ENCODE results near the gene ELF3. TPM values are rescaled to one million over a fixed set of nuclear protein-coding genes. Genes with fewer than 3 reads are reported as not detected.

Gene ELF3
- total and polyA plus RNA-seq, 2 of the 13 experiments (the other 11 are each of a cell fraction or from before 2014, with no cell fraction given), result 11.5 to 55.1 TPM

DNA sequence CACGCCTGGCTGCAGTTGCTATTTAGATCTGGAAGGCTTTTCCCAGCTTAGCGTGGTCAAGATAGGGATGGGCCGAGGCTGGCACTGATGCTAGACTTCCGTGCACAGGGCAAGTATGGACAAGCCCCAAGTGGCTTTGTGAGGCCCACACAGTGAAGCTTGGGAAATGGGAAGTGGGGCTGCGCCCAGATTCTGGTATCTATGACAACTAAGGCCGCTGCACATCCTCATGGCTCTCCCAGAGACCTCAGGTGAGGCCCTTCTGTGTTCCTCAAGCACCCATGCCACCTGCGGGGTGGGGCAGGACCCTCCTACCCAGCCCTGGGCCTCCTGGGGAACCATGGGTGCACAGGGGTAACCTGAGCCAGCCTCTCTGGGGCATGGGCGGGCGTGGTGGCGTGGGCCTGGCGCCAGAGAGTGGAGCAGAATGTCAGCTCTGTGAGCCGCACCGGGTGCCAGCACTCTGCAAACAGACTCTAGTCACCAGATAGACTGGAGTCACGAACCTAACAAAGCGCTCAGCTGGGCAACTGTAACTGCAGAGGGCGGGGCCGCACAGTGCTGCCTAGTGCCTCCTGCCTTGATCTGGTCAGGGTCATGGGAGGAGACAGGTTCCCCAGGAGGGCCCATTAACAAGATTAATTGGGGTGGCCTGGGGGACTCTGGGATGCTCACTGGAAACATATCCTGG, 46.4 kb downstream of the ELF3 start (continued):
- TF ChIP-seq ZBTB7A (CRISPR knock-in tag; IDR thresholded peaks at IDR 0.05), result no peak
- TF ChIP-seq, protein P1, sequence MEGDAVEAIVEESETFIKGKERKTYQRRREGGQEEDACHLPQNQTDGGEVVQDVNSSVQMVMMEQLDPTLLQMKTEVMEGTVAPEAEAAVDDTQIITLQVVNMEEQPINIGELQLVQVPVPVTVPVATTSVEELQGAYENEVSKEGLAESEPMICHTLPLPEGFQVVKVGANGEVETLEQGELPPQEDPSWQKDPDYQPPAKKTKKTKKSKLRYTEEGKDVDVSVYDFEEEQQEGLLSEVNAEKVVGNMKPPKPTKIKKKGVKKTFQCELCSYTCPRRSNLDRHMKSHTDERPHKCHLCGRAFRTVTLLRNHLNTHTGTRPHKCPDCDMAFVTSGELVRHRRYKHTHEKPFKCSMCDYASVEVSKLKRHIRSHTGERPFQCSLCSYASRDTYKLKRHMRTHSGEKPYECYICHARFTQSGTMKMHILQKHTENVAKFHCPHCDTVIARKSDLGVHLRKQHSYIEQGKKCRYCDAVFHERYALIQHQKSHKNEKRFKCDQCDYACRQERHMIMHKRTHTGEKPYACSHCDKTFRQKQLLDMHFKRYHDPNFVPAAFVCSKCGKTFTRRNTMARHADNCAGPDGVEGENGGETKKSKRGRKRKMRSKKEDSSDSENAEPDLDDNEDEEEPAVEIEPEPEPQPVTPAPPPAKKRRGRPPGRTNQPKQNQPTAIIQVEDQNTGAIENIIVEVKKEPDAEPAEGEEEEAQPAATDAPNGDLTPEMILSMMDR (CRISPR knock-in tag; IDR thresholded peaks at IDR 0.05), result peak; percentile 21; the same call in 1 of the 2 replicates
- no peak for TF ChIP-seq MZF1 (CRISPR knock-in tag; IDR thresholded peaks at IDR 0.05; ENCODE audit: borderline replicate concordance)
- TF ChIP-seq, protein P2, sequence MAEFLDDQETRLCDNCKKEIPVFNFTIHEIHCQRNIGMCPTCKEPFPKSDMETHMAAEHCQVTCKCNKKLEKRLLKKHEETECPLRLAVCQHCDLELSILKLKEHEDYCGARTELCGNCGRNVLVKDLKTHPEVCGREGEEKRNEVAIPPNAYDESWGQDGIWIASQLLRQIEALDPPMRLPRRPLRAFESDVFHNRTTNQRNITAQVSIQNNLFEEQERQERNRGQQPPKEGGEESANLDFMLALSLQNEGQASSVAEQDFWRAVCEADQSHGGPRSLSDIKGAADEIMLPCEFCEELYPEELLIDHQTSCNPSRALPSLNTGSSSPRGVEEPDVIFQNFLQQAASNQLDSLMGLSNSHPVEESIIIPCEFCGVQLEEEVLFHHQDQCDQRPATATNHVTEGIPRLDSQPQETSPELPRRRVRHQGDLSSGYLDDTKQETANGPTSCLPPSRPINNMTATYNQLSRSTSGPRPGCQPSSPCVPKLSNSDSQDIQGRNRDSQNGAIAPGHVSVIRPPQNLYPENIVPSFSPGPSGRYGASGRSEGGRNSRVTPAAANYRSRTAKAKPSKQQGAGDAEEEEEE (CRISPR knock-in tag; IDR thresholded peaks at IDR 0.05; ENCODE audit: borderline replicate concordance), result no peak
- TF ChIP-seq ZNF557 (CRISPR knock-in tag; IDR thresholded peaks at IDR 0.05), result no peak
- no peak for TF ChIP-seq TRIM24 (CRISPR knock-in tag; IDR thresholded peaks at IDR 0.05)
- TF ChIP-seq PHB2 (IDR thresholded peaks at IDR 0.05; ENCODE audit: partially characterized antibody), result no peak
- TF ChIP-seq, protein P3, sequence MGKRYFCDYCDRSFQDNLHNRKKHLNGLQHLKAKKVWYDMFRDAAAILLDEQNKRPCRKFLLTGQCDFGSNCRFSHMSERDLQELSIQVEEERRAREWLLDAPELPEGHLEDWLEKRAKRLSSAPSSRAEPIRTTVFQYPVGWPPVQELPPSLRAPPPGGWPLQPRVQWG (CRISPR knock-in tag; IDR thresholded peaks at IDR 0.05; ENCODE audit: borderline replicate concordance, low read depth), result no peak
- TF ChIP-seq KLF11 (CRISPR knock-in tag; IDR thresholded peaks at IDR 0.05), result no peak
- TF ChIP-seq MED13 (CRISPR knock-in tag; IDR thresholded peaks at IDR 0.05), result no peak
- no peak for TF ChIP-seq ZNF354B (CRISPR knock-in tag; IDR thresholded peaks at IDR 0.05)
- no peak for TF ChIP-seq GTF2F1 (IDR thresholded peaks at IDR 0.05; ENCODE audit: low read length)
- TF ChIP-seq NPAS2 (CRISPR knock-in tag; IDR thresholded peaks at IDR 0.05; ENCODE audit: borderline replicate concordance), result no peak
- no peak for TF ChIP-seq ZNF737 (CRISPR knock-in tag; IDR thresholded peaks at IDR 0.05; ENCODE audit: borderline replicate concordance)
- no peak for TF ChIP-seq ZNF432 (CRISPR knock-in tag; IDR thresholded peaks at IDR 0.05; ENCODE audit: borderline replicate concordance)
- TF ChIP-seq CBFB (CRISPR knock-in tag; IDR thresholded peaks at IDR 0.05), result no peak
- no peak for TF ChIP-seq ZNF101 (CRISPR knock-in tag; IDR thresholded peaks at IDR 0.05; ENCODE audit: borderline replicate concordance, low read depth)
- TF ChIP-seq ZMAT3 (CRISPR knock-in tag; conservative IDR thresholded peaks at IDR 0.05), result no peak
- TF ChIP-seq POGZ (CRISPR knock-in tag; IDR thresholded peaks at IDR 0.05), result no peak
- no peak for TF ChIP-seq MTF2 (CRISPR knock-in tag; IDR thresholded peaks at IDR 0.05; ENCODE audit: borderline replicate concordance)
- TF ChIP-seq EHMT2 (IDR thresholded peaks at IDR 0.05; ENCODE audit: borderline replicate concordance, low read depth, low read length), result no peak
- TF ChIP-seq, protein P4, sequence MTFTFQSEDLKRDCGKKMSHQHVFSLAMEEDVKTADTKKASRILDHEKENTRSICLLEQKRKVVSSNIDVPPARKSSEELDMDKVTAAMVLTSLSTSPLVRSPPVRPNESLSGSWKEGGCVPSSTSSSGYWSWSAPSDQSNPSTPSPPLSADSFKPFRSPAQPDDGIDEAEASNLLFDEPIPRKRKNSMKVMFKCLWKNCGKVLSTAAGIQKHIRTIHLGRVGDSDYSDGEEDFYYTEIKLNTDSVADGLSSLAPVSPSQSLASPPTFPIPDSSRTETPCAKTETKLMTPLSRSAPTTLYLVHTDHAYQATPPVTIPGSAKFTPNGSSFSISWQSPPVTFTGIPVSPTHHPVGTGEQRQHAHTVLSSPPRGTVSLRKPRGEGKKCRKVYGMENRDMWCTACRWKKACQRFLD (CRISPR knock-in tag; IDR thresholded peaks at IDR 0.05; ENCODE audit: borderline replicate concordance), result no peak
- TF ChIP-seq KLF9 (CRISPR knock-in tag; IDR thresholded peaks at IDR 0.05; ENCODE audit: low read depth), result no peak
- TF ChIP-seq, protein P5, sequence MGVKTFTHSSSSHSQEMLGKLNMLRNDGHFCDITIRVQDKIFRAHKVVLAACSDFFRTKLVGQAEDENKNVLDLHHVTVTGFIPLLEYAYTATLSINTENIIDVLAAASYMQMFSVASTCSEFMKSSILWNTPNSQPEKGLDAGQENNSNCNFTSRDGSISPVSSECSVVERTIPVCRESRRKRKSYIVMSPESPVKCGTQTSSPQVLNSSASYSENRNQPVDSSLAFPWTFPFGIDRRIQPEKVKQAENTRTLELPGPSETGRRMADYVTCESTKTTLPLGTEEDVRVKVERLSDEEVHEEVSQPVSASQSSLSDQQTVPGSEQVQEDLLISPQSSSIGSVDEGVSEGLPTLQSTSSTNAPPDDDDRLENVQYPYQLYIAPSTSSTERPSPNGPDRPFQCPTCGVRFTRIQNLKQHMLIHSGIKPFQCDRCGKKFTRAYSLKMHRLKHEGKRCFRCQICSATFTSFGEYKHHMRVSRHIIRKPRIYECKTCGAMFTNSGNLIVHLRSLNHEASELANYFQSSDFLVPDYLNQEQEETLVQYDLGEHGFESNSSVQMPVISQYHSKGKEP (CRISPR knock-in tag; IDR thresholded peaks at IDR 0.05), result no peak
- no peak for TF ChIP-seq RAD51 (IDR thresholded peaks at IDR 0.05; ENCODE audit: borderline replicate concordance)
